ENCODE data around the gene ELOVL3. TPM values are rescaled to one million over a fixed set of nuclear protein-coding genes. Genes with fewer than 3 reads are reported as not detected.
A peak's percentile ranks its signal among the peaks of the same experiment; 100 is the strongest.

Gene ELOVL3
- total and polyA plus RNA-seq, 9 of the 15 experiments (the other 6 are each of a cell fraction or from before 2014, with no cell fraction given), result 0.32 to 3.3 (median 0.87) TPM

DNA sequence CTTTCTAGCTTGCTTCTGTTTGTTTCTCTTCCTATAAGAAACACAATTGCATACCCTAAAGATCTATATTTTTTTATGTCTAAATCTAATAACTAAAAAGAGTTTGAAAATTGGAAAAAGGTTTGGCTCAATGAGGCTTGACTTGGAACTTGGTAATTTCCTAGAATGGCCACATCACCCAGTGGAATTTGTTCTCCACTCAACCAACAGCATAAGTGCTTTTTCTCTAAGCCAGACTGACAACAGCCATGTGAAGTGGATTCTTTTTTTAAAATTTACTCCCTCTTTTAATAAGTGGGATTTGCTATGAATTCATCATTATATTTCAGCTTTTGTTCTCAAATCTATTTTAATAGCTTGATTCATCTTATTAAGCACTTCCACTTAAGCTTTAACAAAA lies 53.0 kb downstream of the ELOVL3 start:
- no peak for DNase-seq (ENCODE audit: extremely low read depth in 1 of 4, low spot score in 3 of 4)
- no peak overlapping the region for H3K4me3 ChIP-seq
- H3K27me3 ChIP-seq (ENCODE audit: control insufficient read depth in 2 of 2, insufficient read depth in 2 of 2, low read length in 2 of 2), result no peaks in the 10 kb centered on the region
- no peak overlapping the region for H3K9ac ChIP-seq (ENCODE audit: insufficient read depth in 1 of 2, low read depth in 2 of 2, low read length in 2 of 2)
- no peak overlapping the region for H3K27ac ChIP-seq (ENCODE audit: extremely low read depth, low read depth, low read length)
- H3K4me2 ChIP-seq (ENCODE audit: insufficient read depth, low read length), result no peak overlapping the region
- CTCF ChIA-PET (ENCODE audit: low intra/inter-chr PET ratio), result no interaction called here
- H2AFZ ChIP-seq (ENCODE audit: low read depth, low read length), result no peak overlapping the region
- peaks cover 0 to 8% of the 10 kb centered on the region in 2 experiments; a peak in 2 of 5 replicates for H3K4me1 ChIP-seq (replicated peaks in 1 of 2; ENCODE audit: control insufficient read depth in 2 of 2, insufficient read depth in 2 of 2, low read length in 2 of 2)
- H3K9me3 ChIP-seq (replicated peaks; ENCODE audit: control insufficient read depth, insufficient read depth, low read depth, low read length), result no peaks in the 10 kb centered on the region
- no peak for ATAC-seq
- in situ Hi-C loops (cut with MboI) (no loop called here), intact Hi-C loops (cut with micrococcal nuclease) (no loop called here)
- FAIRE-seq, result peak; percentile 11
- POLR2A ChIA-PET, result interaction anchor here (1.1 to 1.4 kb wide), 2 partner anchors 17 to 30 kb away, joined by 3 to 5 read pairs; no protein-coding TSS in a partner anchor
- H3K36me3 ChIP-seq (ENCODE audit: control insufficient read depth, insufficient read depth, low read length), result peaks cover 6% of the 10 kb centered on the region; the same call in 1 of the 3 replicates
- peaks cover 9% of the 10 kb centered on the region; the same call in 1 of the 2 replicates for H4K20me1 ChIP-seq (replicated peaks; ENCODE audit: control insufficient read depth, insufficient read depth, low read length)
- no peaks in the 10 kb centered on the region for H3K9me1 ChIP-seq (ENCODE audit: control insufficient read depth, insufficient read depth, low read length)
- peaks cover 58% of the 10 kb centered on the region; the same call in 2 of the 3 replicates for H3K79me2 ChIP-seq (ENCODE audit: control insufficient read depth, insufficient read depth, low read length)
- BruUV-seq (replicated peaks), result no TSS peak
- TF ChIP-seq, protein P1, sequence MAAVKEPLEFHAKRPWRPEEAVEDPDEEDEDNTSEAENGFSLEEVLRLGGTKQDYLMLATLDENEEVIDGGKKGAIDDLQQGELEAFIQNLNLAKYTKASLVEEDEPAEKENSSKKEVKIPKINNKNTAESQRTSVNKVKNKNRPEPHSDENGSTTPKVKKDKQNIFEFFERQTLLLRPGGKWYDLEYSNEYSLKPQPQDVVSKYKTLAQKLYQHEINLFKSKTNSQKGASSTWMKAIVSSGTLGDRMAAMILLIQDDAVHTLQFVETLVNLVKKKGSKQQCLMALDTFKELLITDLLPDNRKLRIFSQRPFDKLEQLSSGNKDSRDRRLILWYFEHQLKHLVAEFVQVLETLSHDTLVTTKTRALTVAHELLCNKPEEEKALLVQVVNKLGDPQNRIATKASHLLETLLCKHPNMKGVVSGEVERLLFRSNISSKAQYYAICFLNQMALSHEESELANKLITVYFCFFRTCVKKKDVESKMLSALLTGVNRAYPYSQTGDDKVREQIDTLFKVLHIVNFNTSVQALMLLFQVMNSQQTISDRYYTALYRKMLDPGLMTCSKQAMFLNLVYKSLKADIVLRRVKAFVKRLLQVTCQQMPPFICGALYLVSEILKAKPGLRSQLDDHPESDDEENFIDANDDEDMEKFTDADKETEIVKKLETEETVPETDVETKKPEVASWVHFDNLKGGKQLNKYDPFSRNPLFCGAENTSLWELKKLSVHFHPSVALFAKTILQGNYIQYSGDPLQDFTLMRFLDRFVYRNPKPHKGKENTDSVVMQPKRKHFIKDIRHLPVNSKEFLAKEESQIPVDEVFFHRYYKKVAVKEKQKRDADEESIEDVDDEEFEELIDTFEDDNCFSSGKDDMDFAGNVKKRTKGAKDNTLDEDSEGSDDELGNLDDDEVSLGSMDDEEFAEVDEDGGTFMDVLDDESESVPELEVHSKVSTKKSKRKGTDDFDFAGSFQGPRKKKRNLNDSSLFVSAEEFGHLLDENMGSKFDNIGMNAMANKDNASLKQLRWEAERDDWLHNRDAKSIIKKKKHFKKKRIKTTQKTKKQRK (IDR thresholded peaks at IDR 0.05; ENCODE audit: borderline replicate concordance, low read depth, low read length), result no peak
- TF ChIP-seq SMARCB1 (IDR thresholded peaks at IDR 0.05; ENCODE audit: insufficient read length, low read depth) (no peak), HDGF (IDR thresholded peaks at IDR 0.05) (no peak), MTA2 (IDR thresholded peaks at IDR 0.05; ENCODE audit: low read depth) (no peak), ZNF668 (CRISPR knock-in tag; IDR thresholded peaks at IDR 0.05) (no peak), MAFF (IDR thresholded peaks at IDR 0.05; ENCODE audit: low read length) (no peak), FIP1L1 (IDR thresholded peaks at IDR 0.05; ENCODE audit: low read depth, low read length, poor library complexity, severe bottlenecking) (no peak), ERF (CRISPR knock-in tag; IDR thresholded peaks at IDR 0.05) (no peak), RBM39 (optimal IDR thresholded peaks at IDR 0.05; ENCODE audit: low read depth, low read length) (no peak), NR3C1 (CRISPR knock-in tag; IDR thresholded peaks at IDR 0.05) (no peak), PPARD (CRISPR knock-in tag; IDR thresholded peaks at IDR 0.05) (no peak)
- TF ChIP-seq, protein P2, sequence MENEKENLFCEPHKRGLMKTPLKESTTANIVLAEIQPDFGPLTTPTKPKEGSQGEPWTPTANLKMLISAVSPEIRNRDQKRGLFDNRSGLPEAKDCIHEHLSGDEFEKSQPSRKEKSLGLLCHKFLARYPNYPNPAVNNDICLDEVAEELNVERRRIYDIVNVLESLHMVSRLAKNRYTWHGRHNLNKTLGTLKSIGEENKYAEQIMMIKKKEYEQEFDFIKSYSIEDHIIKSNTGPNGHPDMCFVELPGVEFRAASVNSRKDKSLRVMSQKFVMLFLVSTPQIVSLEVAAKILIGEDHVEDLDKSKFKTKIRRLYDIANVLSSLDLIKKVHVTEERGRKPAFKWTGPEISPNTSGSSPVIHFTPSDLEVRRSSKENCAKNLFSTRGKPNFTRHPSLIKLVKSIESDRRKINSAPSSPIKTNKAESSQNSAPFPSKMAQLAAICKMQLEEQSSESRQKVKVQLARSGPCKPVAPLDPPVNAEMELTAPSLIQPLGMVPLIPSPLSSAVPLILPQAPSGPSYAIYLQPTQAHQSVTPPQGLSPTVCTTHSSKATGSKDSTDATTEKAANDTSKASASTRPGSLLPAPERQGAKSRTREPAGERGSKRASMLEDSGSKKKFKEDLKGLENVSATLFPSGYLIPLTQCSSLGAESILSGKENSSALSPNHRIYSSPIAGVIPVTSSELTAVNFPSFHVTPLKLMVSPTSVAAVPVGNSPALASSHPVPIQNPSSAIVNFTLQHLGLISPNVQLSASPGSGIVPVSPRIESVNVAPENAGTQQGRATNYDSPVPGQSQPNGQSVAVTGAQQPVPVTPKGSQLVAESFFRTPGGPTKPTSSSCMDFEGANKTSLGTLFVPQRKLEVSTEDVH (IDR thresholded peaks at IDR 0.05; ENCODE audit: low read depth, partially characterized antibody), result no peak
- TF ChIP-seq, protein P3, sequence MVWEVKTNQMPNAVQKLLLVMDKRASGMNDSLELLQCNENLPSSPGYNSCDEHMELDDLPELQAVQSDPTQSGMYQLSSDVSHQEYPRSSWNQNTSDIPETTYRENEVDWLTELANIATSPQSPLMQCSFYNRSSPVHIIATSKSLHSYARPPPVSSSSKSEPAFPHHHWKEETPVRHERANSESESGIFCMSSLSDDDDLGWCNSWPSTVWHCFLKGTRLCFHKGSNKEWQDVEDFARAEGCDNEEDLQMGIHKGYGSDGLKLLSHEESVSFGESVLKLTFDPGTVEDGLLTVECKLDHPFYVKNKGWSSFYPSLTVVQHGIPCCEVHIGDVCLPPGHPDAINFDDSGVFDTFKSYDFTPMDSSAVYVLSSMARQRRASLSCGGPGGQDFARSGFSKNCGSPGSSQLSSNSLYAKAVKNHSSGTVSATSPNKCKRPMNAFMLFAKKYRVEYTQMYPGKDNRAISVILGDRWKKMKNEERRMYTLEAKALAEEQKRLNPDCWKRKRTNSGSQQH (CRISPR knock-in tag; IDR thresholded peaks at IDR 0.05), result no peak
- TF ChIP-seq, protein P4, sequence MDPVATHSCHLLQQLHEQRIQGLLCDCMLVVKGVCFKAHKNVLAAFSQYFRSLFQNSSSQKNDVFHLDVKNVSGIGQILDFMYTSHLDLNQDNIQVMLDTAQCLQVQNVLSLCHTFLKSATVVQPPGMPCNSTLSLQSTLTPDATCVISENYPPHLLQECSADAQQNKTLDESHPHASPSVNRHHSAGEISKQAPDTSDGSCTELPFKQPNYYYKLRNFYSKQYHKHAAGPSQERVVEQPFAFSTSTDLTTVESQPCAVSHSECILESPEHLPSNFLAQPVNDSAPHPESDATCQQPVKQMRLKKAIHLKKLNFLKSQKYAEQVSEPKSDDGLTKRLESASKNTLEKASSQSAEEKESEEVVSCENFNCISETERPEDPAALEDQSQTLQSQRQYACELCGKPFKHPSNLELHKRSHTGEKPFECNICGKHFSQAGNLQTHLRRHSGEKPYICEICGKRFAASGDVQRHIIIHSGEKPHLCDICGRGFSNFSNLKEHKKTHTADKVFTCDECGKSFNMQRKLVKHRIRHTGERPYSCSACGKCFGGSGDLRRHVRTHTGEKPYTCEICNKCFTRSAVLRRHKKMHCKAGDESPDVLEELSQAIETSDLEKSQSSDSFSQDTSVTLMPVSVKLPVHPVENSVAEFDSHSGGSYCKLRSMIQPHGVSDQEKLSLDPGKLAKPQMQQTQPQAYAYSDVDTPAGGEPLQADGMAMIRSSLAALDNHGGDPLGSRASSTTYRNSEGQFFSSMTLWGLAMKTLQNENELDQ (CRISPR knock-in tag; IDR thresholded peaks at IDR 0.05; ENCODE audit: borderline replicate concordance), result no peak

Data from K562 (cell line).